Measurements from ENCODE around the gene PLAGL2.
"Not testable (repeated sequence)": the region's sequence is repeated elsewhere in the genome, so short reads cannot be mapped to it uniquely, and the experiment has no call there.

Gene PLAGL2

GRCh38 chr20:32205110-32205842 lies 2.3 kb downstream of the PLAGL2 start:
- DNase-seq, result no peak

DNA sequence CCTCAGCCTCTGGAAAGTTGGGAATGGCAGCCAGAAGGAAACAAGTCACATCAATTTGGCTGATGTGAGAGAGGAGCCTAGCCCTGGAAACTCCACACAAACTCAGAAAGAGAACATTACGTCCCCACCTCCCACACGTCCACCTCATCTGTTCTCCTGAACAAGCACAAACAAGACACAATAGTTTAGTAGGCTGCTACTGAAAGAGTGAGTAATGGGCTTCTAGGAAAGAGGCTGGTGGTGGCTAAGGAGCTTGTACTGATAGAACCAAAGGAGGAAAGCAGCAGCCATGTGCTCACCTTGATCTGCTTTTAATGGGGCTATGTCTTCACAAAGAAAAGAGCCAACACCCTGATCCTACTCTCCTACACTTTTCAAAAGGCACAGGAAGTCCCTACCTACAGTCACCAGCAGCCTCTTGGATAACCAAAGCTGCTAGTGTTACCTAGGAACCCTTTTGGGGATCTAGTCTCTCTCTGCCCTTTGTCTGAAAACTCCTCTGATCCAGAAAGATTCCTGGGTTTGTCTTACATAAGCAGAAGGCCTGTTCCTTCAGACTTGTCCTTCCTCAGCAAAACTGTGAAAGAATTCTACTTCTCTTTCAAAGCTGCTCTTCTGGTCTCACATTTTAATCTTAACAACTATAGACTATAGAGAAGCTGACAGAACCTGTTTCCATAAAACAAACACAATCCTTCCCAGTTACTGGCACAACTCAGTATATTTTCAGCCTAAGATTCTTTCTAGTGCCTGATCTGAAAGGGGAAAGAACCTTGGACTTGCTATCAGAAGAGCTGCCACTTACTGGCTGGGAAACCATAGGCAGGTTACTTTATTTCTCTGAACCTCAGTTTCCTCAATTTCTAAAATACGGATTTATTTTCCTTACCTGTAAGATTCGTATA lies 3.1 kb downstream of the PLAGL2 start:
- DNase-seq, result peak in 4 of 56 donors; percentile 16 to 41 (median 26)

DNA sequence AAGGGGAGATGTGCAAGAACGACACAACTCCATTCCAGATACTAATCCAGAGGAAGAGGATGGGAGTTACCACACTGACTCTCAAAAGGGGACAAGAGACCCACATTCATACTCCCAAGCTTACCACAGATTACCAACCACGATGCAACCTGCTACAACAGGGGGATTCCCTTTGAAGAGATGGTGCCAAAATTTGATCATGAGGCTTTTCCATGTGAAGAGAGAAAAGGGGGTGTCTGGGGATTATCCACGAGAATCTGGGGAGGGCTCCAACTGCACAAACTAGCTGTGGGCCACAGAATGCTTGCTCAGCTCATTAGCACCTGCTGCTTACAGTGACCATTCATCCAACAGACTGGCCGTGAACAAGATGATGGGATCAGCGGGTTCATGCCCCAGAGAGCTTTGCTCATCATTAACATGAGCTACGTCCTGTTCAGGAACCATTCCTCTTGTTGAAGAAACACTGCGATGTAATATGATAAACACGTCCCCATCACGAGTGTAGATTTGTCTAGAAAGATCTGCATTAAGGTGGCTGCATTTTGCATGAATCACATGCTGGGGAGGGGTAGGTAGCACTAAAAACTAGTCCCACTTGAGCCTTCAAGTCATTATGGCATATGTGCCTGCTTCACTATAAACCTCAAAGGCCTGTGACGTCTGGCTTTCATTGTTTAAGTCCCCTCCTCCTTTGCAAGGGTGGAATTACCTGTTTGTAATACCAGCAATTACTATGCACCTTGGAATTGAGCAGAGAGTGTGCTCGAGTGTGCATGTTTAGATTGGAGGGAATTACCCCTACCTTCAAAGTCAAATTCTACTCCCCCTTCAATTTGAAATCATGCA lies 4.0 kb downstream of the PLAGL2 start:
- DNase-seq, result no peak

DNA sequence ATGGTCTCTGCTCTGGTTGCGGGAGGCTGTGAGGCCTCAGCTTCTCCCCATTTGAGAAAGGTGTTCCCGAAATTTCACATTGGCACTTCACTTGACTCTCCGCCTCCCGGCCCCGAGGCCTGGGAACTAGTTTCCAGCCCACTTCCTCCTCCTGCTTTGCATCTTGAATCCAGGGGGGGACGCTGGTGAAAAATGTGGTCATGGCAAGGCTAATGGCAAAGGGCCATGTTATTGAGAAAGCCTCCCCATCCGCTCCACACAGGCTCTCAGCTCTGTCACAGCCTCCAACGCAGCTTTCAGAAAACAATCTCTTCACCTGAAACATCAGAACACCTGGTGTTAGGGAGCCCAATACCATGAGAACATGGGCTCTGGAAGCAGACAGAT lies 5.6 kb downstream of the PLAGL2 start:
- no peak for DNase-seq

DNA sequence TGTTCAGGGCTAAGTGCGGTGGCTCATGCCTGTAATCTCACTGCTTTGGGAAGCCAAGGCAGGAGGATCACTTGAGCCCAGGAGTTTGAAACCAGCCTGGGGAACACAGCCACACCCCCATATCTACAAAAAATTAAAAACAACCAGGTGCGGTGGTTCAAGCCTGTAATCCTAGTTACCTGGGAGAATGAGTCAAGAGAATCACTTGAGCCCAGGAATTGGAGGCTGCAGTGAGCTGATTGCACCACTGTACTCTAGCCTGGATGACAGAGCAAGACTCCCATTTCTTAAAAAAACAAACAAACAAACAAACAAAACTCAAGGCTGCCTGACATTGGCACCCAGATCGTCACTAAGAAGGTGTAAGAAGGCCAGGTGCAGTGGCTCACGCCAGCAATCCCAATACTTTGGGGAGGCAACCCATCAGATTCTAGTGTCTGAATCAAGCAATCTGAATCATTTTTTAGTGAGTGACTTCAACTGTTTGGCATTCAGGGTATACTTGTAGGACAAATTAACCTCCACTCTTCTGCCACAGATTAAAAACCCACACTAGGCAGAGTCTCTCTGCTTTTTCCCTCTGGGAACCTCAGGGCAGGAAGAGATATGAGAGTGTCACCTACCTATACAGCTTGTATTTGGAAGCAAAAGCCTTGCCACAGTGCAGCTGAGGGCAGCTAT lies 6.1 kb downstream of the PLAGL2 start:
- DNase-seq, result no peak

DNA sequence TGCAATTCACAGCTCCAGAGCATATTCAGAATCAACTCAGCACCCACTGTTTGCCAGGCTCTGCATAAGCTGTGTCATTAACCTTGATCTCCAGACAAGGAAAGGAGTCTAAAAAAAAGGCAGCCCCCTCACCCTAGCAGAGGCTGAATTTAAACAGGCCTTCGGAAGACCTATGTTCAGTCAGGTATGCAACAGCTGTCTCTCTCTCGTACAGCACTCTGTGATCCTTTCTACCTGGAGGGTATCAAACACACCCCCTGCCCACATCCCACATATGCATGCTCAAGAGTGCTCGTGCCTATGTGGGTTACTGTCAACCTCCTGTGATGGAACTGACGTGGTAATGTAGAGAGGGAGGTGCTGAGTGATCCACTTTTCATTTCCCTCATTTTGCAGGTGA lies 8.5 kb downstream of the PLAGL2 start:
- no peak for DNase-seq

GRCh38 chr20:32197136-32197535 lies 10.4 kb downstream of the PLAGL2 start:
- DNase-seq, result not testable (repeated sequence)

DNA sequence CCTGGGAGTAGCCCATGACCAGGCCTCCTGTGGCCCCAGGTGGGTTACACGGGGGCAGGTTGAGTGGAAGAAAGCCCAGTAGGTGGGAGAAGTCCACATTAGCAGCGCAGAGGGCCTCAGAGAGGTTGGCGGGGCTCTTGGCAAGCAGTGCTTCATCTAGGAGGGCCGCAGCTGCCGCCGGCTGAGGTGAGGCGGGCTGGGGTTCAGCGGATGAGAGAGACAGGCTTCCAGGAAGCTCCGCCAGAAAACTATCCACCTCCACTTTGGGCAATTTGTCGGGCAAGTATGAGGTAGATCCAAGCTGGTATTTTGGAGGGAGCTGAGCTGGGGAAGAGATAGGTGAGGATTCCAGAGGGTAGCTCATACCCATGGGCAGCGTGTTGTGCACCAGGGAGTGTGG lies 10.9 kb downstream of the PLAGL2 start:
- not testable (repeated sequence) for DNase-seq

DNA sequence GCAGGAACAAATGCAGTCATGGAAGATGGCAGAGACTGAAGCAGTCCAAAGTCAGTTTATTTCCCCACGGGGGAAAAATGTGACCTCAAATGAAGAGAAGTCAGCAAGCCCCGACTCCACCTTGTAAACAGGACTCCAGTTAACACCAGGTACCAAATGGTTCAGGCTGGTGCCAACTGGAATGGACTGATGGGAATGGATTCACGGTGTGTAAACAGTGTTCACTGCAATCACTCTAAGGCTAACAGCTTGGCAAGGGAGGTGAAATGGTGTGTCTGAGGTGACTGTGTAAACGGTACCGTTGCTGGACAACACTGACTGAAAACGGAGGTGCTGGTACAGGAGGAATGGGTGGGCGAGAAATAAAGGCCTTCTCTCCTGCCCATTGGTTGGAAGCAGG lies 12.0 kb downstream of the PLAGL2 start:
- DNase-seq, result no peak

DNA sequence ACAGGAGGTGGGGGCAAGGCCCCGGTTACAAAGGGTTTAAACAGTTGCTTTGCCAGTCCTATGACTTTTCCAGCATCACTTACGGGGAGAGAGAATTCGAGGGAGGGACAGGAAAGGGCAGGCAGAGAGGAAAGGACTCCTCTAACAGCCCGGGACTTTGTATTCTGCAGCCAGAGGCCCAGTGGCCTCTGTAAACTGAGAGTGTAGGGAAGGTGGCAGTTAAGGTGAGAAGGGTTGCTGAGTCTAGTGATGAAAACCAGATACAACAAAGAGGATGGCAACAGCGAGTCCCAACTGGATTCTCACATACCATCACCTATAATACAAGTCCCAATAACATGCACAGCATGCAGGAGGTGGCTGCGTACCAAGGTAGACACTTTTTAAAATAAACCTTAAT lies 13.5 kb downstream of the PLAGL2 start:
- DNase-seq, result no peak

- not testable (repeated sequence) for DNase-seq
Observed at GRCh38 chr20:32193336-32193735, 14.2 kb downstream of the PLAGL2 start.

GRCh38 chr20:32192698-32193097 lies 14.8 kb downstream of the PLAGL2 start:
- DNase-seq, result no peak

DNA sequence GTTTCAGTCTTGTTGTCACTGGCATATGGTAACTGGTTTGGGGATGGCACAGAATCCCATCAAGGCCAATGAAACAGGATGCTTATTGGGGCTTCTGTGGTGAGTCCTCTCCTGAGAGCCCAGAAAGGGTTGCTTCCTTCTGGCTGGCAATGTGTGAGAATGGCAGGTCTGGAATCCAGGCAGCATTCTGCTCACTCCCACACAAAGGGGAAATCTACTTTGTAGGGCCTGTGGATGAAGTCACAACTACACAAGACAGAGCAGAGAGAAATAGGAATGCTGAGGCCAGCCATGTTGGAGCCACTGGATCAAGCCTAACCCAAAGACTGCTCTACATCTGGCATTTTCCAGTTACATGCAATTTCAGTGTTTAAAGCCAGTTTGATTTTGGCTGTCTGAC lies 15.7 kb downstream of the PLAGL2 start:
- DNase-seq, result no peak

DNA sequence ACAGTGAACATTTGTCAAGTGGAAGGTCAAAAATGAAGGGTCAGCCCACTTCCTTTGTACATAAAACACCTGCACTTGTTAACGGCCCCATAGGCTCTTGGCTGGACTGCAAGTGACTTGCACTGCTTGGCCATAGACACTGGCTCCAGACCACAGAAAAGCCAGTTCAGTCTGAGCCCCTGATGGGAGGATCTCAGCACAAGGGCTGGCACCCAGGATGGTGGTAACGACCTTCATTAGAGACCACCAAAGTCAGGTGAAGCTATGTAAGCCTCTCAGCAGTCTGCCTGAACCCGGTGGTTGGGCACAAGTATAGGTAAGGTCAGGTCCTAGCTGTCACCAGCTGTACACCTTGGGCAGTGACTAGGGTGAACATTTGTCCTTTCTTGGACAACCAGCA lies 16.1 kb downstream of the PLAGL2 start:
- DNase-seq, result no peak

GRCh38 chr20:32190616-32191415 lies 16.7 kb downstream of the PLAGL2 start:
- no peak for DNase-seq

DNA sequence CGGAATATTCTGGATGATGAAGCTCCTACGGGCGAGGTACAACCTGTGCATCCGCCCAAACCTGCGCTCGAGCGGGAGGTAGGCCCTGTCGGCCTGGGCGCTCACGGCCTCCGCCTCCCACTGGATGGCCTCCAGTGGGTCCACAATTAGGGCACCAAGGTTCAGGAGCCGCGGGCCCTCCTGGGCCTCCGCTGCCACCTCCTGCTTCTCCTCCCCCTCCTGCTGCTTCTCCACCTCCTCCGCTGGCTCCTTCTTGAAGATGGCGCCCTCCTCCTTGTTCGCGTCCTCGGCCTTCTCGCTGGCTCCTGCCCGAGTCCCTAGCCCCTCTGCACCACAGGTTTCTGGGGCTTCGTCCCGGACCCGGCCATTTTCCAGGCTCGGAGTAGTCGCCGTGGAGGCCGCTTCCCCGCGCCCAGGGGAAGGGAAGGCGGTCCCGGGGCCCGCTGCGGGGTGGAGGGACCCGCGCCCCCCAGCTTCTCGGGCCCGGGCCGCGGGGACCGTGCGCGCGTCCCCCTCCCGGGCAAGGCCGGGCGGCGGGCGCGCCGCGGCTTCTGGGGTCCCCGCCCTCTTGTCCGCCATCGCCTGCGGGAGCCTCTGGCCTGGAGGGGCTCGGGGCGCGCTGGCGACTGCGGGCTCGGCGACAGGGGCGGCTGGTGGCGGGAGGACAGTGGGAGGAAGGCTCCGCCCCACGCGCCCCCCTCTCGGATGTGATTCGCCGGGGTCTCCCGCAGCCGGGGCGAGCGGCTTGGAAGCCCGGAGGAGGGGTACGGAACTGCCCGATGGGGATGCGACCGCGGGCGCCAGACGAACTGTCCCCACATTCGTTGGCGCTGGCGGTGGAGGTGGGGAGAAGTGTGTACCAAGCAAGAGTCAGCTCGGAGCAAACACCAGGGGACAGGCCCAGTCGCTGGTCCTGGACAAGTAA lies 17.6 kb downstream of the PLAGL2 start:
- DNase-seq, result peak in 37 of 56 donors; percentile 11 to 72 (median 37)

DNA sequence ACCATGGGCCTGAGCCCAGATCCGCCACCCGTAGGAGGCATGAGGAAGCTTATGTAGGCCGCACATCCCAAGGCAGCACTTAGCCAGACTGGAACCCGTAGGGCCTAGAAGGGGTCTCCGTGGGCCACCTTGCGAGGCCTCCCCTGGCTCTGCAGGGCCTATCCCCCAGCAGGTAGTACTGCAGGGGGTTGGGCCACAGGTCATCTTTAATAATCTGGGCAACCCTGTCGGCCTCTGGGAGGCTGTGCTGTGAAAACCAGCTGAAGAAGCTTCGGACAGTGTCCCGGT lies 18.5 kb downstream of the PLAGL2 start:
- DNase-seq, result no peak

DNA sequence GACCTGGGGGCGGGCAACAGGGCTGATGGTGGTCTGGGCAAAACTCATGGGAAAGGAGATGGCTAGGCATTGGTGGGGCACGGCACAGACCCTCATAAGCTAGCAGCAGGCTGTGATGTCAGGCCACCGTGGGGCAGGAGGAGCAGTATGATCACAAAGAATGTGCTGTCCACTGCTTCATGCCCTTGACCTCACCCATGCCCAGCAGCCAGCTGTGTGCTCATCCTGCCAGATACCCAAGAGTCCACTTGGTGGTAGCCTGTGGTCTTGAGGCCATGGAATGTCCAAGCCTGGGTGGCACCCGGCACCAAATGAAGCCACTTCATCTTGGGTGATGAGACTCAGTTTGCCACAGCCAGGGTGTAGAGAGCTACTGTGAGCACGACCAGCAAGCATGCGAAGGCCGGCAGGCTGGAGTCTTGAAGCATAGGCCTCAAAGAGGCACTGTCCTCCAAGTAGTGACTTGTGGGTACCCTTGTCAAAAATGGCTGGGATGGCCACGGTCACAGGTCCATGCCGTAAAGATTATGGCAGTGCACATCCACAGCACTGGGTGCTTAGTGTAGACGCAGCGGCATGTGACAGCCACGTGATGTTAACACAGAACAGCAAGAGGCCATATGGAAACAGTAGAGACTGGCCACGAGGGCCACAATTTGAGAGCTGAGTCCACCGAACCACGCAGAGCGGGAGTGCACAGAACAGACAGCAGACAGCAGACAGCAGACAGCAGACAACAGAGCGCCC lies 19.0 kb downstream of the PLAGL2 start:
- DNase-seq, result no peak

- no peak for DNase-seq
Observed at GRCh38 chr20:32186506-32186905, 21.0 kb downstream of the PLAGL2 start.

Data from amygdala (tissue), 56 donors.